GM23338 (cell line): ENCODE data around the gene TPO.

Experiments
- CTCF ChIP-seq, 2 experiments: fragments of 200-600 bp in 1 of 2; sonication (generic) in 1 of 2; conservative IDR thresholded peaks; 2 replicates each; pipeline versions ENCODE4 v1.5.1 to v1.6.1; 2016 to 2017; ENCODE audit warnings: antibody characterized with exemption in 2 of 2, low read depth in 2 of 2, mild to moderate bottlenecking in 2 of 2, moderate library complexity in 1 of 2
- EZH2phosphoT487 ChIP-seq: fragments of 200-600 bp; sonication (generic); IDR thresholded peaks from one replicate; pipeline ENCODE4 v1.8.1; 2018; ENCODE audit warnings: antibody characterized with exemption; ENCODE audit not compliant: unreplicated experiment

- TF ChIP-seq EZH2phosphoT487 (no peak), CTCF (conservative IDR thresholded peaks at IDR 0.05; ENCODE audit: low read depth in 2 of 2) (no peak)
These were observed 154.5 kb downstream of the TPO start for GRCh38 chr2:1567556-1568344.
